ENCODE measurements around the gene CRELD2. TPM values are rescaled to one million over a fixed set of nuclear protein-coding genes. Genes with fewer than 3 reads are reported as not detected.

CRELD2 gene
- polyA plus RNA-seq, 1 donor: 19.4 TPM

DNA sequence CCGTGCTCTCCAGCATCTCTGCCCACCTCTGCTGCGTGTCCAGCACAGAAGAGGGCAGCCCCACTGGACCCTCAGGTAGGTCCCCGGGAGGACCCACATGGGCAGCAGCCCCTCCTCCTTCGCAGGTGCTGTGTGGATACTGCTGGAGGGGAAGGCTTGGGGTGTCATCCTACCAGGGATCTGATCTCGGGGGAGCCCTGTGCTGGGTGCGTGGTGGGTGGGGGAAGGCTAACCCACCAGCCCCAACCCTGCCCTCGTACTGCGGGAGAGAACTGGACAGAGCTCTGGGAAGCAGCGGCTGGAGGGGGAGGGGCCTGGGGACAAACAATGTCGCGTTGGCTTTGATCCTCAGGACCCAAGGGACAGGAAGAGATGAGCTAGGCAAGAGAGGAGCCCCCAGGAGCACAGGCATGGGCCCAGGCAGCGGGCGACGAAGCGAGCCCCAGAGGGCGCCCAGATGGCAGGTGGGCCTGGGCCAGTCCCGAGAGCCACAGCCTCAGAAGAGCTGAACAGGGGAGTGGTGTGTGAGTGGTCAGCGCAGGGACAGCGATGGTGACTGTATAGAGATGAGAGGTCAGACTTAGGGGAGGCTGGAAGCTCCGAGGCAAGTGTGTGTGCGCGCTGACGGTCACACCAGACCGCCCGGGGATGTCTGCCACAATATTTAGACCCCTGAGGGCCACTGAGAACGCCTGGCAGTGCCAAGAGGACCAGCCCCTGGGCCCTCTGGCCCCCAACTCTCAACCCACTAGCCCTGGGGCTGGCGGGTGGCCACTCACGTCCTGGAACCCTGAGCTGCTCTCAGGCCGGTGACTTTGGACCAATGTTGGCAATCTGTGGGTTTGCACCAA, 40.7 kb downstream of the CRELD2 start:
- no peak for DNase-seq

DNA sequence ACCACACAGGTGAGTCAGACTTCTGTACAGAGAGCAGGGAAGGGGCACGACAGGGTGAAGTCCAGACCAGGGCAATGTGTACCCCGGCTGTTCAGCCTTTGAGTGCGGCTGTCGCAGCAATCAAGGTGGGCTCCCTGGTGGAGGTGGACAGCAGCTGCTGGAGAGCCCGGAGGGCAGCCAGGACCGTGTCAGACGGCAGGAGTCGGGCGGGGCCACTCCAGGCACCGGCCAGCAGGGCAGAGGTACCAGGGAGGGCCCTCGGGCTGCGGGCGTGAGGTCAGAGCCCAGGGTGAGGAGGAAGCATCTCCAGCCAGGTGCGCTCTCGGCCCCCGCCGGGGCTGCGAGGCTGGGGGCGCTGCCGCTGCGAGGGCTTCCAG, 41.3 kb downstream of the CRELD2 start:
- no peak for DNase-seq

DNA sequence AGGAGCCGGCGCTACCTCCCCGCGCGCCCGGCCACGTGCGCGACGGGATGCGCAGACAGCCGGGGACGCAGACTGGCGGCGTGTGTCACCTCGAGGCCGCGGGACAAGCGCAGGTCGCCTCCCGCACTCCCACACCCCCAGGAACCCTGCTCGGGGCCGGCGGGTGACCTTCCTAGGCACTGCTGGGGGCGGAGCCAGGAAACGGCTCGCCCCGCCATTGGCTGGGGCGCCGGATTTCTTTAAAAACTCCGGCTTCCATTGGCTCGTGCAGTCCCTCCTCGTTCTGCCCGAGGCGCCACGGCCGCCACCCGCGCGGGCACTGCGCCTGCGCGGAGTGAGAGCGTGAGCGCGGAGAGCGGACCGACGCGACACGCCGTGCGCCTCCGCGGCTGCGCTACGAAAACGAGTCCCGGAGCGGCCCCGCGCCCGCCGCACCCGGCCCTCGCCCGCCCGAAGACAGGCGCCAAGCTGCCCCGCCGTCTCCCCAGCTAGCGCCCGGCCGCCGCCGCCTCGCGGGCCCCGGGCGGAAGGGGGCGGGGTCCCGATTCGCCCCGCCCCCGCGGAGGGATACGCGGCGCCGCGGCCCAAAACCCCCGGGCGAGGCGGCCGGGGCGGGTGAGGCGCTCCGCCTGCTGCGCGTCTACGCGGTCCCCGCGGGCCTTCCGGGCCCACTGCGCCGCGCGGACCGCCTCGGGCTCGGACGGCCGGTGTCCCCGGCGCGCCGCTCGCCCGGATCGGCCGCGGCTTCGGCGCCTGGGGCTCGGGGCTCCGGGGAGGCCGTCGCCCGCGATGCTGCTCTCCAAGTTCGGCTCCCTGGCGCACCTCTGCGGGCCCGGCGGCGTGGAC, 41.9 kb downstream of the CRELD2 start, which contains the start of gene PIM3:
Gene PIM3, plus strand, starts transcription at position 614 of the 846 bp plus-strand sequence. Its CDS starts 176 bp downstream, at position 790.
- peak; percentile 98 for DNase-seq

DNA sequence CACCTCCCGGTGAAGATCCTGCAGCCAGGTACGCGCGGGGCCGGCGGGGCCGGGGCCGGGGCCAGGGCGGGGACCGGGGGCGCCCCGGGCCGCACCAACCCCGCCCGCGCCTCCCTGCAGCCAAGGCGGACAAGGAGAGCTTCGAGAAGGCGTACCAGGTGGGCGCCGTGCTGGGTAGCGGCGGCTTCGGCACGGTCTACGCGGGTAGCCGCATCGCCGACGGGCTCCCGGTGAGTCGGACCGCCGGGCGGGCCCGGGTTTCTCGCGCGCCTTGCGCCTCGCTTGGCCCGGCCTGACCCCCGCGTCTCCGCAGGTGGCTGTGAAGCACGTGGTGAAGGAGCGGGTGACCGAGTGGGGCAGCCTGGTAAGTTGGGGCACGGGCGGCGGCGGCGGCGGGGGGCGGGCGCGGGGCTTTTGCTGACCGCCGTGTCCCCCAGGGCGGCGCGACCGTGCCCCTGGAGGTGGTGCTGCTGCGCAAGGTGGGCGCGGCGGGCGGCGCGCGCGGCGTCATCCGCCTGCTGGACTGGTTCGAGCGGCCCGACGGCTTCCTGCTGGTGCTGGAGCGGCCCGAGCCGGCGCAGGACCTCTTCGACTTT, 42.7 kb downstream of the CRELD2 start:
- DNase-seq: no peak

GRCh38 chr22:49961601-49962011, 43.2 kb downstream of the CRELD2 start:
- DNase-seq: no peak

- peak; percentile 79 for DNase-seq
Observed at GRCh38 chr22:49962012-49962750, 43.7 kb downstream of the CRELD2 start.

GRCh38 chr22:49962751-49963646, 44.6 kb downstream of the CRELD2 start:
- no peak for DNase-seq

GRCh38 chr22:49963647-49964026, 45.2 kb downstream of the CRELD2 start:
- DNase-seq: no peak

- DNase-seq: no peak
Observed at GRCh38 chr22:49964136-49965090, 46.0 kb downstream of the CRELD2 start.

DNA sequence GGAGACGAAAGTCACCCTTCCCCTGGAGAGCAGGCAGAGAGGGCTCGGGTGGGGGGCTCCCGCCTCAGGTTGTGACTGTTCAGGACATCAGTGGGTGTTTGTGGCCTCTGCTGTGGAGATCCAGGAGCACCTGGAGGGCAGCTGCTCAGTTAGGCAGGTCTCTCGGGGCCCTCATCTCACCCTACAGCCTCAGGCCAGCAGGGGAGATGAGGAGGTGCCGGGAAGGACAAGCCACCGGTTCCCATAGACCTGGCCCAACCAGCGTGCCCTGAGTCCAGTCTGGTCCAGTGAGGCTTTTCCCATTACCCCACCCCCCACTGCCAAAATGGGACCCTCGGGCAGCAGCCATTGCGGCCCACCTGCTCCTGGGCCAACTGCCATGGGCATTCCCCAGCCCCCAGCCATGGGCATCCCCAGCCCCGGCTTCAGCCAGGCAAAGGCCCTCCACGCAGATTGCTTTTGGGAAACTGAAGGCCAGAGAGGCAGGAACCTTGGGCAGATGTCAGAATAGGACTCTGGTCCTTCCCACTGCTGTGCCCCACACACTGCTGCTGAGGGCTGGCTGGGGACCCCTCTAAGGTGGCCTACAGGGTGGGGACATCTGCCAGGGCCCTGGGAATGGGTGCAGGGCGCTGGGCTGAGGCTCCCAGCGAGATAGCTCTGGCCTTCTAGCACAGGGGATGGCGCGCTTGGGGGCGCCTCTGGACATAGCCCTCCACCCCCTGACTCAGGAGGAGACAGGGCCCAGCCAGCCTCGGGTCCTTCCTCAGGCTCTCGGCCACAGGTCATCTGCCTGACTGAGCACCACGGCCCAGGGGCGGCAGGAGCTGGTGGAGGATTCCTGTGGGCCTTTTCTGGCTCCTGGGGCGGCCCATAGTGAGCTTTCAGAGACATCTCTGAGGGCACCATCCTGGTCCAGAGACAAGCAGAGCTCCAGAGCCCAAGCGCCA, 46.9 kb downstream of the CRELD2 start:
- DNase-seq: no peak

- DNase-seq: no peak
Observed at GRCh38 chr22:49966041-49966773, 47.8 kb downstream of the CRELD2 start.

GRCh38 chr22:49966774-49967705, 48.6 kb downstream of the CRELD2 start:
- no peak for DNase-seq

DNA sequence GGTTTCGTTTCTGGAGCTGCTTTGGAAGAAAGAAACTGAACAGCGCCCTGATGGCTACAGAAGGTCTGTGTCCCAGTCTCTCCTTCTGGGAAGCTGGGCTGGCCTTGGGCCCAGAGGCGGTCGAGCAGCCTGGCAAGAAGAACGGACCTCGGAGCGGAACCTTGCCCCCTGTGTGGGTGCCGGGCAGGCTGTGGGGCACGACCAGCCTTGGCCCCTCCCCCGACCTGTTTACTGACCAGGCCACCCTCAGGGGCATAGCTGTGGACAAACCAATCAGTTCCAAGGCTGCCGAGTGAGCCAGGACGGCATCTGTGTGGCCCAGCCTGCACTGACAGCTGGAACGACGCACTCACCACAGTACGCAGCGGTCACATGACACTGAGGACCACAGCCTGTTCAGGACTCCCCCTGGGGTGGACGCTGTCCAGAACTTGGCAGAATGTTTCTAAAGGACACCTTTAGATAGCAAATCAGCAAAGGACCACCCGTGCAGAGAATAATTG, 49.3 kb downstream of the CRELD2 start:
- DNase-seq: no peak

DNA sequence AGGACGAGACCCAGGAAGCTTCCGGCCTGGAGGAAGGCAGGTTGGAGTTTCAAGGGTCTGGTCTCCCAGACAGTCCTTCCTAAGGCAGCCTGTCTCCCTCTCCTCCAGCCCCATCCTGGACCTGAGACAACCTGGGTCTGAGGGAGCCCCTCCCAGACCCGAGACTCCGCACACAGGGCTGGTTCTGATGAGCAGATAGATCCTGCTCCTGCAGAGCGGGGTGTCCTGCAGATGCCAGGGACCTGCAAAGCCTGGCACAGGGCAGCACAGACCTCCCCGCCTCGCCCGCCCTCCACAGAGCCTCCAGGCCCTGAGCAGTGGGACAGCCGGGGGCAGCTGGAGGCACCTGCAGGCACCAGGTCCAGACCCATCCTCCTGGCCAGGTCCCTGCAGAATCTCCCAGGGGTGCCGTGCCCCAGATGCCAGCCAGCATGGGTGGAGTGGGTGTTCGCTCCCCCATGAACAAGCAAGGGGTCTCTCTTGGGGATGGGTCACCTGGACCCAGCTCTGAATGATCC, 49.9 kb downstream of the CRELD2 start:
- no peak for DNase-seq

DNA sequence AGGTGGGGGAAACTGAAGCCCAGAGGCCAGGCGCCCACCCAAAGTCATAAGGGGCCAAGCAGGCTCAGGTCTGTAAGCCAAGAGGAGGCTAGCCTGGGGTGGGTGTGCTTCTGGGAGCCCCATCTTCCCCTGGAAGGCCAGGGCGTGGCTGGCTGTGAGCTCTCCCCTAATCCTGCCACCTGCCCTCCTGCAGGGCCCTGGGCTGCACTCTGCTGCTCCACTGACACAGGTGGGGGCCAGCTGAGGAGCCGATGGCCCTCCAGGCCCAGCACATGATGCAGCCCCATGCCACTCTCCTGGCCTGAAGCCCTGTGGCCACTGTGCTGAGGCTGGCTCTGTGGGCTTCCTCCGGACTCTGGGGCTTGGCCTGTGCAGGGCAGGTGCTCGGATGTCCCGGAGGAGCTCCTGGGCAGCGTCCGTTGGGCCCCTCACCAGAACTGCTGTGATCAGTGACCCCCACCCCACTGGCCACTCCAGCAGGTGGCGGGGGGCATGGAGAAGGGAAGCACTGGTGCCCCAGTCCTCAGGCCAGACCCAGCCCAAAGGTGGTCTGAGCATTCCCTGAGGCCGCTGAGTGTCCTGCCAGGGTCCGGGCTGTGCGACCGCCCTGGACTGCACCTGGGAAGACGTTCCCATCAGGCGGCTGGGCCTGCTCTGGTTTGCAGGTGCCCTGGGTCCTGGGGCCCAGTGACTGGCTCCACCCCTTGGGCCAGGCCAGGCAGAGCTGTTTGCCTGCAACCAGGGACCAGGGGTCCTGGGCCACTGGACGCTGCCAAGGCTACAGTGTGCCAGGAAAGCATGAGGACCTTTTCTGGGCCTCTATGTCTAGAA, 50.6 kb downstream of the CRELD2 start:
- DNase-seq: no peak
